Liver (tissue), 9 donors: ENCODE results near the gene TFAP2A. TPM values are rescaled to one million over a fixed set of nuclear protein-coding genes. Genes with fewer than 3 reads are reported as not detected.

Experiments
- DNase-seq: peaks from one replicate; pipeline ENCODE4 v3.0.0-alpha.2; 2017; ENCODE audit warnings: low spot score
- H3K27ac ChIP-seq, 2 donors: one replicate each; pipeline ENCODE4 v1.7.0; 2013; ENCODE audit warnings: inconsistent platforms in 2 of 2, low read length in 2 of 2, control low read depth in 1 of 2, low read depth in 1 of 2, mild to moderate bottlenecking in 1 of 2
- H3K27me3 ChIP-seq, 4 donors: one replicate each; pipeline versions ENCODE4 v1.6.1 to v1.7.0; 2013; ENCODE audit warnings: low read length in 3 of 4, inconsistent platforms in 1 of 4, mild to moderate bottlenecking in 1 of 4, moderate library complexity in 1 of 4; ENCODE audit not compliant: control insufficient read depth in 4 of 4, insufficient read depth in 4 of 4
- H3K36me3 ChIP-seq, 4 donors: one replicate each; pipeline versions ENCODE4 v1.6.1 to v1.7.0; 2013; ENCODE audit warnings: low read length in 3 of 4, mild to moderate bottlenecking in 3 of 4, low read depth in 1 of 4, moderate library complexity in 1 of 4; ENCODE audit not compliant: control insufficient read depth in 4 of 4, insufficient read depth in 3 of 4
- H3K4me1 ChIP-seq, 4 donors: one replicate each; pipeline versions ENCODE4 v1.6.1 to v1.7.0; 2013; ENCODE audit warnings: low read length in 3 of 4, mild to moderate bottlenecking in 3 of 4, moderate library complexity in 1 of 4; ENCODE audit not compliant: control insufficient read depth in 4 of 4, insufficient read depth in 4 of 4
- H3K4me3 ChIP-seq, 3 donors: one replicate each; pipeline versions ENCODE4 v1.6.1 to v1.7.0; 2013; ENCODE audit warnings: low read length in 3 of 3, control low read depth in 1 of 3, low read depth in 1 of 3, mild to moderate bottlenecking in 1 of 3
- H3K9ac ChIP-seq, 2 donors: one replicate each; pipeline ENCODE4 v1.7.0; 2013; ENCODE audit warnings: low read length in 2 of 2, mild to moderate bottlenecking in 2 of 2, moderate library complexity in 2 of 2, control low read depth in 1 of 2, low read depth in 1 of 2
- H3K9me3 ChIP-seq, 4 donors: one replicate each; pipeline versions ENCODE4 v1.6.1 to v1.7.0; 2013; ENCODE audit warnings: low read length in 3 of 4; ENCODE audit not compliant: control insufficient read depth in 4 of 4
- EGR1 ChIP-seq, 2 donors: IDR thresholded peaks; 2 replicates each; pipeline ENCODE4 v1.6.1; 2016 to 2018; ENCODE audit warnings: antibody characterized with exemption in 2 of 2, low read depth in 2 of 2
- FOXA1 ChIP-seq: IDR thresholded peaks from 2 replicates; pipeline ENCODE4 v1.6.1; 2016; ENCODE audit warnings: antibody characterized with exemption
- FOXA2 ChIP-seq: IDR thresholded peaks from 2 replicates; pipeline ENCODE4 v1.6.1; 2016; ENCODE audit warnings: antibody characterized with exemption
- GABPA ChIP-seq, 2 donors: IDR thresholded peaks in 1 of 2; conservative IDR thresholded peaks in 1 of 2; 2 replicates each; pipeline ENCODE4 v1.6.1; 2016; ENCODE audit warnings: antibody characterized with exemption in 2 of 2, mild to moderate bottlenecking in 1 of 2, moderate library complexity in 1 of 2
- HNF4A ChIP-seq, 2 donors: conservative IDR thresholded peaks; 2 replicates each; pipeline ENCODE4 v1.6.1; 2016; ENCODE audit warnings: antibody characterized with exemption in 2 of 2, mild to moderate bottlenecking in 2 of 2
- HNF4G ChIP-seq: IDR thresholded peaks from 2 replicates; pipeline ENCODE4 v1.6.1; 2016; ENCODE audit warnings: antibody characterized with exemption
- JUND ChIP-seq, 2 donors: IDR thresholded peaks; 2 replicates each; pipeline ENCODE4 v1.6.1; 2016; ENCODE audit warnings: antibody characterized with exemption in 2 of 2
- NR2F2 ChIP-seq: IDR thresholded peaks from 2 replicates; pipeline ENCODE4 v1.6.1; 2016; ENCODE audit warnings: antibody characterized with exemption
- RAD21 ChIP-seq, 2 donors: IDR thresholded peaks; 2 replicates each; pipeline ENCODE4 v1.6.1; 2016; ENCODE audit warnings: antibody characterized with exemption in 2 of 2, mild to moderate bottlenecking in 2 of 2
- RXRA ChIP-seq, 2 donors: IDR thresholded peaks; 2 replicates each; pipeline ENCODE4 v1.6.1; 2017 to 2018; ENCODE audit warnings: antibody characterized with exemption in 2 of 2, mild to moderate bottlenecking in 1 of 2
- SP1 ChIP-seq: IDR thresholded peaks from 2 replicates; pipeline ENCODE4 v1.6.1; 2018; ENCODE audit warnings: antibody characterized with exemption, mild to moderate bottlenecking
- TAF1 ChIP-seq: conservative IDR thresholded peaks from 2 replicates; pipeline ENCODE4 v1.6.1; 2016; ENCODE audit warnings: antibody characterized with exemption, mild to moderate bottlenecking
- YY1 ChIP-seq: IDR thresholded peaks from 2 replicates; pipeline ENCODE4 v1.6.1; 2016; ENCODE audit warnings: antibody characterized with exemption, mild to moderate bottlenecking
- WGBS: extraction: QIAGEN DNeasy Blood & Tissue Kit; methylation state at CpG from one replicate; pipeline ENCODE4 v1.1.7; 2013; 5-methylcytosine and 5-hydroxymethylcytosine counted together
- polyA plus RNA-seq, 2 donors: library from polyadenylated mRNA; stranded (reverse) in 1 of 2; unstranded in 1 of 2; fragments of 200-250 nt in 1 of 2; fragments of >200 nt in 1 of 2; fragmentation: Nextera tagmentation in 1 of 2; extraction: Ambion mirVana in 1 of 2; gene quantifications; one replicate each; pipeline versions ENCODE4 v1.2.1 to v1.2.3, GENCODE V29; 2013 to 2015
- total RNA-seq, 2 donors: library from RNA; depleted of rRNA; stranded (reverse); fragments of >200 nt; gene quantifications; one replicate each; pipeline ENCODE4 v1.2.3, GENCODE V29; 2014
- TF ChIP-seq, protein P1 (sequence below): IDR thresholded peaks from 2 replicates; pipeline ENCODE4 v1.6.1; 2016; ENCODE audit warnings: antibody characterized with exemption
- TF ChIP-seq, protein P2 (sequence below): IDR thresholded peaks from 2 replicates; pipeline ENCODE4 v1.6.1; 2016; ENCODE audit warnings: antibody characterized with exemption
- TF ChIP-seq, protein P3 (sequence below): IDR thresholded peaks from 2 replicates; pipeline ENCODE4 v1.6.1; 2016; ENCODE audit warnings: antibody characterized with exemption, mild to moderate bottlenecking
- TF ChIP-seq, protein P4 (sequence below): fragments of 150-350 bp; IDR thresholded peaks from 2 replicates; pipeline ENCODE4 v1.5.1; 2017; ENCODE audit warnings: improper control_type of control experiment, low read depth, low read length; ENCODE audit not compliant: missing input control
- TF ChIP-seq, protein P5 (sequence below): IDR thresholded peaks from 2 replicates; pipeline ENCODE4 v1.6.1; 2016; ENCODE audit warnings: antibody characterized with exemption
- donor health status: healthy.
- donor health status: healthy.
- donor health status: healthy.
- donor health status: healthy.
- donor health status: healthy.

Gene TFAP2A
- total and polyA plus RNA-seq, 4 donors, result 0.03 to 0.08 TPM; not detected in 2

DNA sequence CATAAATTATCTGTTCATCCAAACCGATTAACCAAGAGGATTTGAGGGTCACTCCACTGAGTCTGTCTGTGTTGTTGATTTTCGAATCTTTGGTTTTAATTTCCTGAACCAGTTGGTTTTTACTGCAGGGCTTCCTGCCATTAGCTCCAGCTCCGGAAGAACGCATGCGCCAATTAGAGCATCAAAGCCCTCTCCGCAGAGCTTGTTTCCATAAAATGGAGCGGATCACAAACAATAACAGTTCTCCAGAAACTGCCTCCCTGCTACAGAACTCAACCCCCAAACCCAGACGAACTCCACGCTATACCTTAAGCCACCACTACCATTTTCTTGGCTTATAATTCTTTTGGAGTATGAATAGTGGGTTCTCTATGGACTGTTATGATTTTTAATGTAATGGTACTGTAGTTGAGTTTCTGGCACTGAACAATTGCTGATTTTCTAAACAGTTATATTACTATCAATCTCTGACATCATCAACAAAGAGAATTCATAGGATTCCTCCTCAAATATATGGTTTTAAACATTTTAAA is 13.8 kb downstream of the TFAP2A start:
- TF ChIP-seq FOXA2 (no peak), FOXA1 (no peak), RXRA (IDR thresholded peaks at IDR 0.05) (no peak), JUND (IDR thresholded peaks at IDR 0.05) (no peak), YY1 (no peak), TAF1 (no peak), EGR1 (IDR thresholded peaks at IDR 0.05; ENCODE audit: low read depth in 2 of 2) (no peak), HNF4A (conservative IDR thresholded peaks at IDR 0.05) (no peak), SP1 (no peak), RAD21 (IDR thresholded peaks at IDR 0.05) (no peak), HNF4G (no peak), NR2F2 (no peak), GABPA (IDR thresholded peaks at IDR 0.05 in 1 of 2, conservative IDR thresholded peaks at IDR 0.05 in 1 of 2) (no peak)
- TF ChIP-seq, protein P1, sequence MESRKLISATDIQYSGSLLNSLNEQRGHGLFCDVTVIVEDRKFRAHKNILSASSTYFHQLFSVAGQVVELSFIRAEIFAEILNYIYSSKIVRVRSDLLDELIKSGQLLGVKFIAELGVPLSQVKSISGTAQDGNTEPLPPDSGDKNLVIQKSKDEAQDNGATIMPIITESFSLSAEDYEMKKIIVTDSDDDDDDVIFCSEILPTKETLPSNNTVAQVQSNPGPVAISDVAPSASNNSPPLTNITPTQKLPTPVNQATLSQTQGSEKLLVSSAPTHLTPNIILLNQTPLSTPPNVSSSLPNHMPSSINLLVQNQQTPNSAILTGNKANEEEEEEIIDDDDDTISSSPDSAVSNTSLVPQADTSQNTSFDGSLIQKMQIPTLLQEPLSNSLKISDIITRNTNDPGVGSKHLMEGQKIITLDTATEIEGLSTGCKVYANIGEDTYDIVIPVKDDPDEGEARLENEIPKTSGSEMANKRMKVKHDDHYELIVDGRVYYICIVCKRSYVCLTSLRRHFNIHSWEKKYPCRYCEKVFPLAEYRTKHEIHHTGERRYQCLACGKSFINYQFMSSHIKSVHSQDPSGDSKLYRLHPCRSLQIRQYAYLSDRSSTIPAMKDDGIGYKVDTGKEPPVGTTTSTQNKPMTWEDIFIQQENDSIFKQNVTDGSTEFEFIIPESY, result no peak
- TF ChIP-seq, protein P2, sequence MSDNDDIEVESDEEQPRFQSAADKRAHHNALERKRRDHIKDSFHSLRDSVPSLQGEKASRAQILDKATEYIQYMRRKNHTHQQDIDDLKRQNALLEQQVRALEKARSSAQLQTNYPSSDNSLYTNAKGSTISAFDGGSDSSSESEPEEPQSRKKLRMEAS, result no peak
- TF ChIP-seq, protein P3, sequence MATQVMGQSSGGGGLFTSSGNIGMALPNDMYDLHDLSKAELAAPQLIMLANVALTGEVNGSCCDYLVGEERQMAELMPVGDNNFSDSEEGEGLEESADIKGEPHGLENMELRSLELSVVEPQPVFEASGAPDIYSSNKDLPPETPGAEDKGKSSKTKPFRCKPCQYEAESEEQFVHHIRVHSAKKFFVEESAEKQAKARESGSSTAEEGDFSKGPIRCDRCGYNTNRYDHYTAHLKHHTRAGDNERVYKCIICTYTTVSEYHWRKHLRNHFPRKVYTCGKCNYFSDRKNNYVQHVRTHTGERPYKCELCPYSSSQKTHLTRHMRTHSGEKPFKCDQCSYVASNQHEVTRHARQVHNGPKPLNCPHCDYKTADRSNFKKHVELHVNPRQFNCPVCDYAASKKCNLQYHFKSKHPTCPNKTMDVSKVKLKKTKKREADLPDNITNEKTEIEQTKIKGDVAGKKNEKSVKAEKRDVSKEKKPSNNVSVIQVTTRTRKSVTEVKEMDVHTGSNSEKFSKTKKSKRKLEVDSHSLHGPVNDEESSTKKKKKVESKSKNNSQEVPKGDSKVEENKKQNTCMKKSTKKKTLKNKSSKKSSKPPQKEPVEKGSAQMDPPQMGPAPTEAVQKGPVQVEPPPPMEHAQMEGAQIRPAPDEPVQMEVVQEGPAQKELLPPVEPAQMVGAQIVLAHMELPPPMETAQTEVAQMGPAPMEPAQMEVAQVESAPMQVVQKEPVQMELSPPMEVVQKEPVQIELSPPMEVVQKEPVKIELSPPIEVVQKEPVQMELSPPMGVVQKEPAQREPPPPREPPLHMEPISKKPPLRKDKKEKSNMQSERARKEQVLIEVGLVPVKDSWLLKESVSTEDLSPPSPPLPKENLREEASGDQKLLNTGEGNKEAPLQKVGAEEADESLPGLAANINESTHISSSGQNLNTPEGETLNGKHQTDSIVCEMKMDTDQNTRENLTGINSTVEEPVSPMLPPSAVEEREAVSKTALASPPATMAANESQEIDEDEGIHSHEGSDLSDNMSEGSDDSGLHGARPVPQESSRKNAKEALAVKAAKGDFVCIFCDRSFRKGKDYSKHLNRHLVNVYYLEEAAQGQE, result no peak
- TF ChIP-seq, protein P4, sequence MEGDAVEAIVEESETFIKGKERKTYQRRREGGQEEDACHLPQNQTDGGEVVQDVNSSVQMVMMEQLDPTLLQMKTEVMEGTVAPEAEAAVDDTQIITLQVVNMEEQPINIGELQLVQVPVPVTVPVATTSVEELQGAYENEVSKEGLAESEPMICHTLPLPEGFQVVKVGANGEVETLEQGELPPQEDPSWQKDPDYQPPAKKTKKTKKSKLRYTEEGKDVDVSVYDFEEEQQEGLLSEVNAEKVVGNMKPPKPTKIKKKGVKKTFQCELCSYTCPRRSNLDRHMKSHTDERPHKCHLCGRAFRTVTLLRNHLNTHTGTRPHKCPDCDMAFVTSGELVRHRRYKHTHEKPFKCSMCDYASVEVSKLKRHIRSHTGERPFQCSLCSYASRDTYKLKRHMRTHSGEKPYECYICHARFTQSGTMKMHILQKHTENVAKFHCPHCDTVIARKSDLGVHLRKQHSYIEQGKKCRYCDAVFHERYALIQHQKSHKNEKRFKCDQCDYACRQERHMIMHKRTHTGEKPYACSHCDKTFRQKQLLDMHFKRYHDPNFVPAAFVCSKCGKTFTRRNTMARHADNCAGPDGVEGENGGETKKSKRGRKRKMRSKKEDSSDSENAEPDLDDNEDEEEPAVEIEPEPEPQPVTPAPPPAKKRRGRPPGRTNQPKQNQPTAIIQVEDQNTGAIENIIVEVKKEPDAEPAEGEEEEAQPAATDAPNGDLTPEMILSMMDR, result no peak
- TF ChIP-seq, protein P5, sequence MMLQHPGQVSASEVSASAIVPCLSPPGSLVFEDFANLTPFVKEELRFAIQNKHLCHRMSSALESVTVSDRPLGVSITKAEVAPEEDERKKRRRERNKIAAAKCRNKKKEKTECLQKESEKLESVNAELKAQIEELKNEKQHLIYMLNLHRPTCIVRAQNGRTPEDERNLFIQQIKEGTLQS, result no peak
- Histone ChIP-seq H3K9me3 (peaks cover 0 to 5% (median 1%) of the 10 kb centered on the region in 4 donors), H3K9ac (no peak overlapping the region), H3K27me3 (peaks cover 0 to 21% (median 12%) of the 10 kb centered on the region in 4 donors), H3K4me3 (no peak overlapping the region), H3K36me3 (no peaks in the 10 kb centered on the region), H3K27ac (no peak overlapping the region), H3K4me1 (peaks cover 2 to 12% (median 6%) of the 10 kb centered on the region in 4 donors)
- 30% methylated on average over 9 of the region's 9 CpGs for WGBS
- DNase-seq, result no peak
